ENCODE measurements around the gene AFAP1.

DNA sequence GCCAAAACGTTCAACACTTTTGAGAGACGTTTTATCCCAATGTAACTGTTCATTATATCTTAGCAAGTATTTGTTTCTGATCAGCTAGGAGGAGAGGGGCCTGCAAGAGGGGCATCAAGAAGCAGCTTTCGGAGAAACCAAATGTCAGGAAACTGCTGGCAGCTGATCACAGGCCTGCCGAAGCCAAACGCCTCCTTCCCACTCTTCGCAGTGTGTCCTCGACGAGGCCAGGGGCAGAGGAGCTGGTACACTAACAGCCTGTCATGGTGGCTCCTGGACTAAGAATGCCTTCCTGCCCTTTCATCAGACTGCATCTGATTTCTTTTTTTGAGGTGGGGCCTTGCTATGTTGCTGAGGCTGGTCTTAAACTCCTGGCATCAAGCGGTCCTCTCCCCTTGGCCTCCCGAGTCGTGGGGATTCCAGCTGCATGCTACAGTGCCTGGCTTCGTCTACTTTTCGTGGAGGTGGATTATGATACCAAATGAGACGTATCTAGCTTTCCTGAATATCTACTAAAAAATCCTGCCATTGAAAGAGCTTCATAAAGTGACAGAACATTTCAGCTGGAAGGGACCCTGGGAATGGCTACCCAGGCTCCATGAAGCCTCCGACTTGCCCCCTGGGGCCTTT is 134.8 kb downstream of the AFAP1 start:
- TF ChIP-seq, protein P1, sequence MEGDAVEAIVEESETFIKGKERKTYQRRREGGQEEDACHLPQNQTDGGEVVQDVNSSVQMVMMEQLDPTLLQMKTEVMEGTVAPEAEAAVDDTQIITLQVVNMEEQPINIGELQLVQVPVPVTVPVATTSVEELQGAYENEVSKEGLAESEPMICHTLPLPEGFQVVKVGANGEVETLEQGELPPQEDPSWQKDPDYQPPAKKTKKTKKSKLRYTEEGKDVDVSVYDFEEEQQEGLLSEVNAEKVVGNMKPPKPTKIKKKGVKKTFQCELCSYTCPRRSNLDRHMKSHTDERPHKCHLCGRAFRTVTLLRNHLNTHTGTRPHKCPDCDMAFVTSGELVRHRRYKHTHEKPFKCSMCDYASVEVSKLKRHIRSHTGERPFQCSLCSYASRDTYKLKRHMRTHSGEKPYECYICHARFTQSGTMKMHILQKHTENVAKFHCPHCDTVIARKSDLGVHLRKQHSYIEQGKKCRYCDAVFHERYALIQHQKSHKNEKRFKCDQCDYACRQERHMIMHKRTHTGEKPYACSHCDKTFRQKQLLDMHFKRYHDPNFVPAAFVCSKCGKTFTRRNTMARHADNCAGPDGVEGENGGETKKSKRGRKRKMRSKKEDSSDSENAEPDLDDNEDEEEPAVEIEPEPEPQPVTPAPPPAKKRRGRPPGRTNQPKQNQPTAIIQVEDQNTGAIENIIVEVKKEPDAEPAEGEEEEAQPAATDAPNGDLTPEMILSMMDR (IDR thresholded peaks at IDR 0.05) = no peak
- TF ChIP-seq POLR2A (IDR thresholded peaks at IDR 0.05) = no peak

Measured in esophagus squamous epithelium (tissue), 4 donors.